Mammary epithelial cell (primary cell): ENCODE measurements around the gene MARK2.

Experiments used
- CTCF ChIP-seq, 2 donors: IDR thresholded peaks in 1 of 2; conservative IDR thresholded peaks in 1 of 2; 2 replicates each; pipeline ENCODE4 v1.5.1; 2011 to 2012; ENCODE audit warnings: inconsistent platforms in 2 of 2, low read length in 2 of 2, mild to moderate bottlenecking in 2 of 2, control low read depth in 1 of 2, low read depth in 1 of 2; ENCODE audit not compliant: insufficient read depth in 1 of 2; ENCODE audit errors: extremely low read depth in 1 of 2
- EZH2 ChIP-seq: IDR thresholded peaks from 2 replicates; pipeline ENCODE4 v1.6.1; 2012; ENCODE audit warnings: low read length, inconsistent platforms, borderline replicate concordance

- TF ChIP-seq CTCF (conservative IDR thresholded peaks at IDR 0.05 in 1 of 2, IDR thresholded peaks at IDR 0.05 in 1 of 2; ENCODE audit: extremely low read depth in 1 of 2, insufficient read depth in 1 of 2, low read depth in 1 of 2, low read length in 2 of 2): no peak
- no peak for TF ChIP-seq EZH2
These were observed 20.3 kb upstream of the MARK2 start for GRCh38 chr11:63818609-63819008.
